IMR-90 (cell line): ENCODE data around the gene RPA3. TPM values are rescaled to one million over a fixed set of nuclear protein-coding genes. Genes with fewer than 3 reads are reported as not detected.

Source experiments
- ATAC-seq: fragments of 200-7000 bp; cut with Tn5 transposase; 2 replicates; pipeline ENCODE4 v1.9.1; 2020; ENCODE audit warnings: low read depth, mild to moderate bottlenecking, moderate library complexity
- BruUV-seq: library from RNA; stranded (reverse); fragments of 400-500 nt; replicated peaks from 2 replicates; lab custom pipeline; 2021; lab: Mats Ljungman, UMichigan
- CTCF ChIA-PET: fragments of 300-600 bp; formaldehyde crosslinking; extraction: SDS; loops from one replicate; lab custom pipeline; 2021; ENCODE audit warnings: antibody characterized with exemption; lab: Yijun Ruan, JAX
- POLR2A ChIA-PET: fragments of 300-600 bp; sonication (Branson Sonifier 250); formaldehyde crosslinking; loops from one replicate; lab custom pipeline; 2022; ENCODE audit warnings: antibody characterized with exemption; ENCODE audit not compliant: unreplicated experiment; lab: Charles Lee
- DNase-seq: peaks from one replicate; pipeline ENCODE4 v3.0.0; 2013
- H2AFZ ChIP-seq: replicated peaks from 2 replicates; pipeline ENCODE3; 2013; ENCODE audit warnings: low read length, mild to moderate bottlenecking; ENCODE audit not compliant: poor library complexity
- H2AK5ac ChIP-seq: 2 replicates; pipeline ENCODE4 v1.6.1; 2013; ENCODE audit warnings: low read depth, low read length, inconsistent platforms
- H2AK9ac ChIP-seq: replicated peaks from 2 replicates; pipeline ENCODE3; 2013; ENCODE audit warnings: mild to moderate bottlenecking, low read depth, low read length, moderate library complexity; ENCODE audit not compliant: poor library complexity
- H2BK120ac ChIP-seq: 2 replicates; pipeline ENCODE4 v1.6.1; 2013; ENCODE audit warnings: low read depth, low read length, inconsistent platforms
- H2BK15ac ChIP-seq: 3 replicates; pipeline ENCODE4 v1.6.1; 2013; ENCODE audit warnings: low read depth, low read length, inconsistent platforms
- H2BK20ac ChIP-seq: 2 replicates; pipeline ENCODE4 v1.6.1; 2013; ENCODE audit warnings: low read depth, mild to moderate bottlenecking, inconsistent platforms, low read length, moderate library complexity
- H2BK5ac ChIP-seq: 2 replicates; pipeline ENCODE4 v1.6.1; 2013; ENCODE audit warnings: mild to moderate bottlenecking, low read depth, low read length, inconsistent platforms; ENCODE audit not compliant: poor library complexity, severe bottlenecking
- H3K14ac ChIP-seq: replicated peaks from 2 replicates; pipeline ENCODE4 v1.6.1; 2013; ENCODE audit warnings: low read depth, low read length, inconsistent platforms
- H3K18ac ChIP-seq: 2 replicates; pipeline ENCODE4 v1.6.1; 2013; ENCODE audit warnings: low read depth, low read length, control low read depth
- H3K23ac ChIP-seq: 2 replicates; pipeline ENCODE4 v1.6.1; 2013; ENCODE audit warnings: low read depth, low read length, inconsistent platforms
- H3K27ac ChIP-seq: 2 replicates; pipeline ENCODE4 v1.5.1; 2013; ENCODE audit warnings: mild to moderate bottlenecking, control low read depth, low read length; ENCODE audit not compliant: insufficient read depth
- H3K27me3 ChIP-seq: 2 replicates; pipeline ENCODE4 v1.6.1; 2013; ENCODE audit warnings: low read length; ENCODE audit not compliant: control insufficient read depth, insufficient read depth
- H3K36me3 ChIP-seq: 2 replicates; pipeline ENCODE4 v1.6.1; 2013; ENCODE audit warnings: low read length, mixed read lengths; ENCODE audit not compliant: control insufficient read depth, insufficient read depth
- H3K4ac ChIP-seq: 2 replicates; pipeline ENCODE4 v1.6.1; 2013; ENCODE audit warnings: low read depth, low read length, inconsistent platforms
- H3K4me1 ChIP-seq: 2 replicates; pipeline ENCODE4 v1.6.1; 2013; ENCODE audit warnings: low read length, mixed read lengths; ENCODE audit not compliant: control insufficient read depth, insufficient read depth
- H3K4me2 ChIP-seq: 2 replicates; pipeline ENCODE4 v1.6.1; 2013; ENCODE audit warnings: low read depth, mild to moderate bottlenecking, control low read depth, low read length, moderate library complexity
- H3K4me3 ChIP-seq: 2 replicates; pipeline ENCODE4 v1.5.1; 2013; ENCODE audit warnings: low read depth, mild to moderate bottlenecking, control low read depth, low read length, moderate library complexity; ENCODE audit not compliant: insufficient read depth
- H3K56ac ChIP-seq: 2 replicates; pipeline ENCODE4 v1.6.1; 2013; ENCODE audit warnings: low read length, inconsistent platforms; ENCODE audit not compliant: insufficient read depth; ENCODE audit errors: extremely low read depth
- H3K79me1 ChIP-seq, 2 experiments: 2 replicates each; pipeline ENCODE4 v1.6.1; 2013; ENCODE audit warnings: low read length in 2 of 2, inconsistent platforms in 1 of 2, low read depth in 1 of 2
- H3K9ac ChIP-seq: 2 replicates; pipeline ENCODE4 v1.6.1; 2013; ENCODE audit warnings: low read depth, low read length, control low read depth
- H3K9me1 ChIP-seq: 2 replicates; pipeline ENCODE4 v1.6.1; 2013; ENCODE audit warnings: low read length, inconsistent platforms; ENCODE audit not compliant: insufficient read depth
- H3K9me3 ChIP-seq: 2 replicates; pipeline ENCODE4 v1.6.1; 2013; ENCODE audit warnings: low read length; ENCODE audit not compliant: control insufficient read depth, insufficient read depth
- H4K20me1 ChIP-seq: 2 replicates; pipeline ENCODE4 v1.6.1; 2013; ENCODE audit warnings: low read length, inconsistent platforms; ENCODE audit not compliant: insufficient read depth
- H4K5ac ChIP-seq: 2 replicates; pipeline ENCODE4 v1.6.1; 2013; ENCODE audit warnings: mild to moderate bottlenecking, low read depth, low read length, control low read depth
- H4K8ac ChIP-seq, 2 experiments: 2 replicates each; pipeline ENCODE4 v1.6.1; 2013; ENCODE audit warnings: low read depth in 2 of 2, low read length in 2 of 2, control low read depth in 1 of 2, inconsistent platforms in 1 of 2
- H4K91ac ChIP-seq: 2 replicates; pipeline ENCODE4 v1.6.1; 2013; ENCODE audit warnings: low read depth, low read length, inconsistent platforms; ENCODE audit not compliant: insufficient read depth
- MAFK ChIP-seq: IDR thresholded peaks from 2 replicates; pipeline ENCODE4 v1.6.1; 2012; ENCODE audit warnings: low read depth, low read length, improper control_type of control experiment
- RCOR1 ChIP-seq: IDR thresholded peaks from 2 replicates; pipeline ENCODE4 v1.6.1; 2012; ENCODE audit warnings: mild to moderate bottlenecking, low read length, improper control_type of control experiment; ENCODE audit not compliant: insufficient replicate concordance
- WGBS, 2 experiments: methylation state at CpG; one replicate each; pipeline versions ENCODE4 v1.1.5 to v1.1.7; 2013; ENCODE audit warnings: missing lambda C conversion rate in 2 of 2; ENCODE audit not compliant: insufficient read length in 1 of 2; ENCODE audit errors: extremely low coverage in 2 of 2; 5-methylcytosine and 5-hydroxymethylcytosine counted together
- dilution Hi-C: fragments of 300-500 bp; cut with HindIII; formaldehyde crosslinking; loops from one replicate; pipeline ENCODE4 v1.14.3; 2018; ENCODE audit warnings: low sequenced_read_pairs; ENCODE audit not compliant: unreplicated experiment
- in situ Hi-C: fragments of 300-500 bp; cut with MboI; formaldehyde crosslinking; loops from 3 replicates; pipeline ENCODE4 v1.14.3; 2019; ENCODE audit warnings: low sequenced_read_pairs, inconsistent platforms, mixed read lengths
- intact Hi-C: fragments of 100-400 bp; cut with micrococcal nuclease; formaldehyde crosslinking; loops from 2 replicates; pipeline ENCODE4 v1.10.0; 2022
- polyA plus RNA-seq, 3 experiments: library from polyadenylated mRNA; depleted of rRNA; stranded (reverse); fragments of >200 nt; gene quantifications; 2 replicates each; pipeline ENCODE4 v1.2.3, GENCODE V29; 2012; ENCODE audit warnings: low replicate concordance in 1 of 3
- total RNA-seq: library from RNA; depleted of rRNA; stranded (reverse); fragments of >200 nt; gene quantifications from 2 replicates; pipeline ENCODE4 v1.2.3, GENCODE V29; 2012
- TF ChIP-seq, protein P1 (sequence below): fragments of 150-350 bp; IDR thresholded peaks from 2 replicates; pipeline ENCODE4 v1.6.1; 2017; ENCODE audit warnings: mild to moderate bottlenecking, antibody characterized with exemption, low read length, low read depth

Gene RPA3
- total and polyA plus RNA-seq, 2 of the 4 experiments (the other 2 are of a cell fraction) = 12.7 to 21.1 TPM

DNA sequence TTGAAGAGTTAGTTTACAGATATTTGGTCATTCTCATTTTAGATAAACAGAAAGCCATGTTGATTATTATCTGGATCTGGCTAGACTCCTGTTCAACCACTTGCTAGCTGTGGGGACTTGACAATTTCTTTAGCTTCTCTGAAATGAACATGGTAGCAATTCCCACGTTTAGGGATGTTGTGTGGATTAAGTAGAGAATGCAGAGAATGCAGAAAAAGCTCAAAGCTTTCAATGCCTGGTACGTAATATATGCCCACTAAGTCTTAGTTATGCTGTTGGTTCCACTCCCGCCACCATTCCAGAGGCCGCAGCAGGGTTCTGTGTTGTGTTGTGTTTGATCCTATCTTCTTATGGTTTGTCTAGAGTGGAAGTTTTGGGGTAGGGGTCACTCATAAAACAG, 39.2 kb upstream of the RPA3 start:
- Histone ChIP-seq H3K27ac (no peak overlapping the region), H2BK20ac (no peak overlapping the region), H2AK5ac (no peak overlapping the region), H2AK9ac (no peak overlapping the region), H3K23ac (no peak overlapping the region), H2BK5ac (no peak overlapping the region), H3K4me1 (no peaks in the 10 kb centered on the region; the same call in 1 of the 2 replicates), H3K9me3 (no peaks in the 10 kb centered on the region), H4K20me1 (no peaks in the 10 kb centered on the region), H3K4ac (no peak overlapping the region), H3K14ac (no peak overlapping the region), H3K9me1 (no peaks in the 10 kb centered on the region), H3K36me3 (no peaks in the 10 kb centered on the region), H2AFZ (no peak overlapping the region), H3K18ac (no peak overlapping the region), H2BK15ac (no peak overlapping the region), H2BK120ac (no peak overlapping the region), H3K56ac (no peak overlapping the region), H3K4me2 (no peak overlapping the region), H3K9ac (no peak overlapping the region), H4K5ac (no peak overlapping the region), H4K91ac (no peak overlapping the region), H4K8ac (no peak overlapping the region), H3K4me3 (no peak overlapping the region), H3K27me3 (no peaks in the 10 kb centered on the region), H3K79me1 (no peaks in the 10 kb centered on the region)
- dilution Hi-C loops (no loop called here), intact Hi-C loops (no loop called here), in situ Hi-C loops (loop anchor here (5.0 to 25.0 kb wide), 2 partner anchors 70 to 320 kb away; no protein-coding TSS in a partner anchor)
- 100% methylated on average over 1 of the region's 4 CpGs; no CpG with 5 or more reads in 1 of the 2 experiments for WGBS, 2 experiments
- ChIA-PET POLR2A (no interaction called here), CTCF (no interaction called here)
- BruUV-seq = no TSS peak
- no peak for TF ChIP-seq RCOR1
- no peak for TF ChIP-seq MAFK
- TF ChIP-seq, protein P1, sequence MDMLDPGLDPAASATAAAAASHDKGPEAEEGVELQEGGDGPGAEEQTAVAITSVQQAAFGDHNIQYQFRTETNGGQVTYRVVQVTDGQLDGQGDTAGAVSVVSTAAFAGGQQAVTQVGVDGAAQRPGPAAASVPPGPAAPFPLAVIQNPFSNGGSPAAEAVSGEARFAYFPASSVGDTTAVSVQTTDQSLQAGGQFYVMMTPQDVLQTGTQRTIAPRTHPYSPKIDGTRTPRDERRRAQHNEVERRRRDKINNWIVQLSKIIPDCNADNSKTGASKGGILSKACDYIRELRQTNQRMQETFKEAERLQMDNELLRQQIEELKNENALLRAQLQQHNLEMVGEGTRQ = no peak
- DNase-seq (no peak), ATAC-seq (no peak)
